CD14-positive monocyte (primary cell): ENCODE results near the gene CACYBP. TPM values are rescaled to one million over a fixed set of nuclear protein-coding genes. Genes with fewer than 3 reads are reported as not detected.

ENCODE experiments used
- DNase-seq, 3 donors: peaks; one replicate each; pipeline ENCODE4 v3.0.0-alpha.2; 2011 to 2022
- H2AFZ ChIP-seq: 2 replicates; pipeline ENCODE4 v1.6.0; 2012; ENCODE audit warnings: mild to moderate bottlenecking, low read depth, low read length, inconsistent platforms; ENCODE audit not compliant: insufficient read depth, poor library complexity, severe bottlenecking
- H3K27ac ChIP-seq, 2 donors: 1 replicate in 1 of 2; 2 replicates in 1 of 2; pipeline ENCODE4 v1.5.1; 2012 to 2013; ENCODE audit warnings: low read length in 2 of 2, control low read depth in 1 of 2, inconsistent platforms in 1 of 2, low read depth in 1 of 2, mild to moderate bottlenecking in 1 of 2
- H3K27me3 ChIP-seq, 2 donors: one replicate each; pipeline versions ENCODE4 v1.6.0 to v1.6.1; 2011 to 2013; ENCODE audit warnings: low read length in 2 of 2; ENCODE audit not compliant: control insufficient read depth in 2 of 2, insufficient read depth in 2 of 2
- H3K36me3 ChIP-seq, 2 donors: replicated peaks in 1 of 2; 1 replicate in 1 of 2; 2 replicates in 1 of 2; pipeline versions ENCODE4 v1.5.1 to v1.6.1; 2012 to 2013; ENCODE audit warnings: low read length in 2 of 2, control low read depth in 1 of 2, inconsistent platforms in 1 of 2, mild to moderate bottlenecking in 1 of 2; ENCODE audit not compliant: insufficient read depth in 2 of 2, control insufficient read depth in 1 of 2
- H3K4me1 ChIP-seq, 2 donors: 1 replicate in 1 of 2; 2 replicates in 1 of 2; pipeline versions ENCODE4 v1.5.1 to v1.6.1; 2012 to 2013; ENCODE audit warnings: low read length in 2 of 2, control low read depth in 1 of 2, inconsistent platforms in 1 of 2, mild to moderate bottlenecking in 1 of 2, moderate library complexity in 1 of 2; ENCODE audit not compliant: insufficient read depth in 2 of 2, control insufficient read depth in 1 of 2
- H3K4me2 ChIP-seq: replicated peaks from 2 replicates; pipeline ENCODE3; 2012; ENCODE audit warnings: low read length, moderate library complexity, mild to moderate bottlenecking; ENCODE audit not compliant: poor library complexity, severe bottlenecking; ENCODE audit errors: extremely low read depth
- H3K4me3 ChIP-seq, 3 experiments: fragments of 200-600 bp in 1 of 3; sonication (generic) in 1 of 3; replicated peaks in 1 of 3; 1 replicate in 2 of 3; 2 replicates in 1 of 3; pipeline ENCODE4 v1.5.1; 2011 to 2013; ENCODE audit warnings: low read length in 3 of 3, mild to moderate bottlenecking in 3 of 3, control low read depth in 2 of 3, low read depth in 2 of 3, inconsistent platforms in 1 of 3, moderate library complexity in 1 of 3
- H3K79me2 ChIP-seq: 2 replicates; pipeline ENCODE4 v1.6.0; 2012; ENCODE audit warnings: mild to moderate bottlenecking, control low read depth, inconsistent platforms, low read length, moderate library complexity; ENCODE audit not compliant: insufficient read depth
- H3K9ac ChIP-seq: 2 replicates; pipeline ENCODE4 v1.6.0; 2017; ENCODE audit warnings: low read length, mild to moderate bottlenecking; ENCODE audit not compliant: insufficient read depth, poor library complexity, severe bottlenecking
- H3K9me3 ChIP-seq, 2 donors: replicated peaks in 1 of 2; 1 replicate in 1 of 2; 2 replicates in 1 of 2; pipeline versions ENCODE4 v1.5.1 to v1.6.1; 2012 to 2013; ENCODE audit warnings: low read length in 2 of 2, control low read depth in 1 of 2; ENCODE audit not compliant: control insufficient read depth in 1 of 2, insufficient read depth in 1 of 2
- H4K20me1 ChIP-seq: 2 replicates; pipeline ENCODE4 v1.6.0; 2012; ENCODE audit warnings: mild to moderate bottlenecking, low read length, control low read depth, moderate library complexity; ENCODE audit not compliant: insufficient read depth
- H3K27ac Mint-ChIP-seq, 7 donors: one replicate each; pipeline ENCODE4 v1.8.0; 2020; ENCODE audit warnings: mild to moderate bottlenecking in 7 of 7, mixed read lengths in 7 of 7, moderate library complexity in 6 of 7, inconsistent platforms in 2 of 7
- H3K27me3 Mint-ChIP-seq, 3 donors: one replicate each; pipeline ENCODE4 v1.8.0; 2021 to 2022; ENCODE audit warnings: low read depth in 3 of 3, mild to moderate bottlenecking in 3 of 3, mixed read lengths in 3 of 3, moderate library complexity in 3 of 3, inconsistent platforms in 1 of 3
- H3K36me3 Mint-ChIP-seq, 2 donors: one replicate each; pipeline ENCODE4 v1.8.0; 2020; ENCODE audit warnings: mixed read lengths in 2 of 2, inconsistent platforms in 1 of 2, mild to moderate bottlenecking in 1 of 2
- H3K4me1 Mint-ChIP-seq: one replicate; pipeline ENCODE4 v1.8.0; 2020; ENCODE audit warnings: mild to moderate bottlenecking, mixed read lengths
- H3K4me3 Mint-ChIP-seq, 2 donors: one replicate each; pipeline ENCODE4 v1.8.0; 2020; ENCODE audit warnings: mild to moderate bottlenecking in 2 of 2, mixed read lengths in 2 of 2, moderate library complexity in 1 of 2
- H3K9me3 Mint-ChIP-seq, 7 donors: one replicate each; pipeline ENCODE4 v1.8.0; 2020 to 2022; ENCODE audit warnings: mixed read lengths in 7 of 7, mild to moderate bottlenecking in 6 of 7, moderate library complexity in 6 of 7, inconsistent platforms in 2 of 7
- WGBS: methylation state at CpG from one replicate; pipeline ENCODE4 v1.1.5; 2013; ENCODE audit warnings: missing lambda C conversion rate; ENCODE audit not compliant: insufficient coverage; 5-methylcytosine and 5-hydroxymethylcytosine counted together
- intact Hi-C, 2 donors: fragments of 100-400 bp; cut with micrococcal nuclease; formaldehyde crosslinking; loops; one replicate each; pipeline versions ENCODE4 v1.15.0 to v1.15.1; 2023
- polyA plus RNA-seq, 3 donors: library from polyadenylated mRNA; depleted of rRNA in 1 of 3; unstranded in 2 of 3; stranded (reverse) in 1 of 3; fragments of 300-500 nt in 2 of 3; fragments of >200 nt in 1 of 3; fragmentation: Illumina TruSeq in 2 of 3; gene quantifications; 1 replicate in 2 of 3; 2 replicates in 1 of 3; pipeline ENCODE4 v1.2.3, GENCODE V29; 2012 to 2021
- TF ChIP-seq, protein P1 (sequence below): fragments of 200-600 bp; IDR thresholded peaks from one replicate; pipeline ENCODE4 v1.8.0; 2022; ENCODE audit warnings: antibody characterized with exemption, mild to moderate bottlenecking

CACYBP gene
- polyA plus RNA-seq, 3 donors: 15.0 to 86.9 (median 74.8) TPM

- no peaks in the 10 kb centered on the region for H3K27me3 Mint-ChIP-seq
- peaks cover 19 to 27% of the 10 kb centered on the region in 2 donors for H3K36me3 Mint-ChIP-seq
- peak overlapping the region in 1 of 7 donors; percentile 3 for H3K27ac Mint-ChIP-seq
- Histone ChIP-seq H3K4me1 (peaks cover 27 to 42% of the 10 kb centered on the region in 2 donors), H2AFZ (no peak overlapping the region), H3K36me3 (peaks cover 15 to 32% of the 10 kb centered on the region in 2 donors), H3K9ac (no peak overlapping the region), H3K27ac (no peak overlapping the region), H3K4me2 (no peak overlapping the region), H3K9me3 (no peaks in the 10 kb centered on the region), H3K79me2 (peaks cover 82% of the 10 kb centered on the region), H3K27me3 (no peaks in the 10 kb centered on the region), H3K4me3 (no peak overlapping the region), H4K20me1 (peaks cover 46% of the 10 kb centered on the region)
- TF ChIP-seq, protein P1, sequence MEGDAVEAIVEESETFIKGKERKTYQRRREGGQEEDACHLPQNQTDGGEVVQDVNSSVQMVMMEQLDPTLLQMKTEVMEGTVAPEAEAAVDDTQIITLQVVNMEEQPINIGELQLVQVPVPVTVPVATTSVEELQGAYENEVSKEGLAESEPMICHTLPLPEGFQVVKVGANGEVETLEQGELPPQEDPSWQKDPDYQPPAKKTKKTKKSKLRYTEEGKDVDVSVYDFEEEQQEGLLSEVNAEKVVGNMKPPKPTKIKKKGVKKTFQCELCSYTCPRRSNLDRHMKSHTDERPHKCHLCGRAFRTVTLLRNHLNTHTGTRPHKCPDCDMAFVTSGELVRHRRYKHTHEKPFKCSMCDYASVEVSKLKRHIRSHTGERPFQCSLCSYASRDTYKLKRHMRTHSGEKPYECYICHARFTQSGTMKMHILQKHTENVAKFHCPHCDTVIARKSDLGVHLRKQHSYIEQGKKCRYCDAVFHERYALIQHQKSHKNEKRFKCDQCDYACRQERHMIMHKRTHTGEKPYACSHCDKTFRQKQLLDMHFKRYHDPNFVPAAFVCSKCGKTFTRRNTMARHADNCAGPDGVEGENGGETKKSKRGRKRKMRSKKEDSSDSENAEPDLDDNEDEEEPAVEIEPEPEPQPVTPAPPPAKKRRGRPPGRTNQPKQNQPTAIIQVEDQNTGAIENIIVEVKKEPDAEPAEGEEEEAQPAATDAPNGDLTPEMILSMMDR: no peak
- no peak for DNase-seq
- H3K9me3 Mint-ChIP-seq: no peaks in the 10 kb centered on the region
- H3K4me1 Mint-ChIP-seq: peaks cover 34% of the 10 kb centered on the region
- intact Hi-C loops: loop anchor here in 1 of 2 donors (10.0 kb wide), 1 partner anchor 978 kb away; the partner anchor contains the start of gene RC3H1
- WGBS: 96% methylated on average over 12 of the region's 17 CpGs
- no peak overlapping the region for H3K4me3 Mint-ChIP-seq
Measured at GRCh38 chr1:175002910-175003517, 3.3 kb downstream of the CACYBP start.

DNA sequence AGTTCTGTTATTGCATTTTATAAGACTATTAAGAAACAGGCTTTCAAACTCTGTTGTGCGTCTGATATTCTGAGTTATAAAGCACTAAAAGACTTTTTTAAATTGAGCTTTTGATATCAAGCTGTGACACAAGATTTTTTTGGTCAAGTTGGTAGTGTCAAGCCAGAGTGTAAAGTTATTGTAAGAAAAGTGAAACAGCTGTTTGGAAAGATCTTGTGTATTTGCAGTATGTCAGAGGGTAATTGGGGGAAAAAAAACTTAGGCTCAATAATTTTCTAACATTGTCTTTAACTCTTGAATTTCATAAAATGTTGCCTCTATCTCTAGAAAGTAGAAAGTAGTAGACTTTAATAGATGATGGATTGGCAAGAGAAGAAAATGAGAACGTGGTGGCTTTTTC lies 3.8 kb downstream of the CACYBP start:
- Histone ChIP-seq H3K36me3 (peaks cover 20 to 37% of the 10 kb centered on the region in 2 donors), H3K4me3 (no peak overlapping the region), H3K79me2 (peaks cover 87% of the 10 kb centered on the region), H3K9ac (no peak overlapping the region), H2AFZ (no peak overlapping the region), H3K27me3 (no peaks in the 10 kb centered on the region), H3K4me2 (no peak overlapping the region), H3K9me3 (no peaks in the 10 kb centered on the region), H3K4me1 (peaks cover 24 to 39% of the 10 kb centered on the region in 2 donors), H4K20me1 (peaks cover 52% of the 10 kb centered on the region), H3K27ac (no peak overlapping the region)
- no peaks in the 10 kb centered on the region for H3K9me3 Mint-ChIP-seq
- H3K4me3 Mint-ChIP-seq: no peak overlapping the region
- TF ChIP-seq, protein P1: no peak
- 100% methylated on average over 1 of the region's 2 CpGs for WGBS
- peaks cover 34% of the 10 kb centered on the region for H3K4me1 Mint-ChIP-seq
- H3K27me3 Mint-ChIP-seq: no peaks in the 10 kb centered on the region
- intact Hi-C loops: loop anchor here in 1 of 2 donors (10.0 kb wide), 1 partner anchor 979 kb away; the partner anchor contains the start of gene RC3H1
- H3K36me3 Mint-ChIP-seq: peaks cover 24 to 32% of the 10 kb centered on the region in 2 donors
- peak overlapping the region in 2 of 7 donors; percentile 7 to 61 for H3K27ac Mint-ChIP-seq
- no peak for DNase-seq
